ENCODE results near the gene NTN1. TPM values are rescaled to one million over a fixed set of nuclear protein-coding genes. Genes with fewer than 3 reads are reported as not detected.
A peak's percentile ranks its signal among the peaks of the same experiment; 100 is the strongest.

The NTN1 gene
- total and polyA plus RNA-seq, 2 experiments from 2014 or later = 0.16 to 0.60 TPM

DNA sequence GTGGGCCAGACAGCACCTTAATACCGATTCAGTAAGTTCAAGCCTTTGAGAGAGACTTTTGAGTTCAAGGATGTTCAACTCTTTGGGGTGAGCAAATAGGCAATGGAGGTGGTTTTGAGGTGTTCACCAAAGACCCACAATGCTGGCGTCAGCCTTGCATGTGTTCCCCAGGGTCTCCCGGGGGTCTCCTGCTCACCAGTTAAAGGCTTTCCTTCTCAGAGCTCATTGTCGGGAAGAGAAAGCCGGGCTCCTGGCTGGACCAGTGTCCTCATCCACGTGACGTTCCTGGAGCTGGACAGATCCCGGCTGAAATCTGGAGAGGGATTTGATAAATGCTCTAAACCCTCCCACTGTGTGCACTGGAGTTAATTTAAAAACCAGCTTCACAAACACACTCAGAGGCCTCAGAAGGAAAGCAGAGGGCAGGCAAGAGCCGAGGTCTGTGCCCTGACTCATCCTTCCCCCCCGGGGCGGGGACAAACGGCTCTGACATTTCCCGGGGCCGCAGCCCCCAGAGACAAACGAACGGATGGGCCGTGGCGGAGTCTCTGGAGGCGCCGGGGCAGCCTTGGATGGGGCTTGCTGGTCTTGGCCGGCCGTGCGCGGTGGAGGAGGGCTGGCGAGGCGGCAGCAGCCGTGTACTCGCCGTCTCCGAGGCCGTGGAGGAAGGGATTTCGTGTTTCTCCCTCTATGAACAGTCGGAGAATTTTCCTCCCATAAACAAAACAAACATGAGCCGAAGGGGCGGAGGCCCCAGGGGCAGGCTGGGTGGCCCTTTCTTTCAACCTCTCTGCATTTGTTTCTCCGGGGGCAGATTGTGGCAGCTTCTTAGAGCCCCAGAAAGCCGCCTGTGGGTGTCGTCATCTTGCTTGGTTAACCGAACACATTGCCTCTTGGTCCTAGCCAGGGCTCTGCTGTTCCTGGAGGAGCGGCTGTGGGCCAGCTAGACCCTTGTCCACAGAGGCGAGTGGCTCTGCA is 94.2 kb downstream of the NTN1 start:
- H3K9me3 ChIP-seq (ENCODE audit: low read depth) = no peaks in the 10 kb centered on the region
- peak; percentile 33 to 59 for DNase-seq (ENCODE audit: low read depth in 1 of 2, low spot score in 1 of 2)
- no peak overlapping the region for H3K4me3 ChIP-seq
- TF ChIP-seq, protein P1, sequence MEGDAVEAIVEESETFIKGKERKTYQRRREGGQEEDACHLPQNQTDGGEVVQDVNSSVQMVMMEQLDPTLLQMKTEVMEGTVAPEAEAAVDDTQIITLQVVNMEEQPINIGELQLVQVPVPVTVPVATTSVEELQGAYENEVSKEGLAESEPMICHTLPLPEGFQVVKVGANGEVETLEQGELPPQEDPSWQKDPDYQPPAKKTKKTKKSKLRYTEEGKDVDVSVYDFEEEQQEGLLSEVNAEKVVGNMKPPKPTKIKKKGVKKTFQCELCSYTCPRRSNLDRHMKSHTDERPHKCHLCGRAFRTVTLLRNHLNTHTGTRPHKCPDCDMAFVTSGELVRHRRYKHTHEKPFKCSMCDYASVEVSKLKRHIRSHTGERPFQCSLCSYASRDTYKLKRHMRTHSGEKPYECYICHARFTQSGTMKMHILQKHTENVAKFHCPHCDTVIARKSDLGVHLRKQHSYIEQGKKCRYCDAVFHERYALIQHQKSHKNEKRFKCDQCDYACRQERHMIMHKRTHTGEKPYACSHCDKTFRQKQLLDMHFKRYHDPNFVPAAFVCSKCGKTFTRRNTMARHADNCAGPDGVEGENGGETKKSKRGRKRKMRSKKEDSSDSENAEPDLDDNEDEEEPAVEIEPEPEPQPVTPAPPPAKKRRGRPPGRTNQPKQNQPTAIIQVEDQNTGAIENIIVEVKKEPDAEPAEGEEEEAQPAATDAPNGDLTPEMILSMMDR (IDR thresholded peaks at IDR 0.05; ENCODE audit: low read depth, low read length) = peak; percentile 26
- no peaks in the 10 kb centered on the region for H3K36me3 ChIP-seq
- peaks cover 51% of the 10 kb centered on the region for H3K27me3 ChIP-seq
- no peak overlapping the region for H3K27ac ChIP-seq
- H3K4me1 ChIP-seq (ENCODE audit: low read depth) = no peaks in the 10 kb centered on the region

DNA sequence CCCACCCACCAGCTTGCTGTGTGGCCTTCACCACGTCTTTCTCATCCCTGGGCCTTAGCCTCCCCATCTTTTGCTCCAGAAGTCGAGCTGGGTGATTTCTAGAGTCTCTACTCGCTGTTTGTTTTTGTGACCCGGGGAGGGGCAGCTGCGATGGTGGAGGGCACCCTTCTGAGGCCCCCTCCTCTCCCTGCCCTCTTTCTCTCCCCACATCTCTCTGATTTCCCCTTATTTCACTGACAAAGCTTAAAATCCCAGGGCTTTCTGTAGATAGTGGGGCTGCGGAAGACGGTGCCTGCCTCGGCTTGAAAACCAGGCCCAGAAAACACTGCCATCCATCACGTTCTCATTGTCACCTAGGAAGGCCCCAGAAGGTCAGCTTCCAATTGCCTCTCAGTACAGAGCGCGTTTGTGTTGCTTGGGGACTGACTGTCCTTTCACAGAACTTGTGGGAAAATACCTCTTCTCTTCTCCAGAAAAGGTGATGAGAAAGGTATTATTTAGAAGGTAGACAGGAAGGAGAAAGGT is 95.1 kb downstream of the NTN1 start:
- Histone ChIP-seq H3K9me3 (ENCODE audit: low read depth) (no peaks in the 10 kb centered on the region), H3K27ac (no peak overlapping the region), H3K4me1 (ENCODE audit: low read depth) (no peaks in the 10 kb centered on the region), H3K27me3 (peaks cover 55% of the 10 kb centered on the region), H3K36me3 (no peaks in the 10 kb centered on the region), H3K4me3 (no peak overlapping the region)
- DNase-seq (ENCODE audit: low read depth in 1 of 2, low spot score in 1 of 2) = no peak
- TF ChIP-seq, protein P1 (IDR thresholded peaks at IDR 0.05; ENCODE audit: low read depth, low read length) = no peak

DNA sequence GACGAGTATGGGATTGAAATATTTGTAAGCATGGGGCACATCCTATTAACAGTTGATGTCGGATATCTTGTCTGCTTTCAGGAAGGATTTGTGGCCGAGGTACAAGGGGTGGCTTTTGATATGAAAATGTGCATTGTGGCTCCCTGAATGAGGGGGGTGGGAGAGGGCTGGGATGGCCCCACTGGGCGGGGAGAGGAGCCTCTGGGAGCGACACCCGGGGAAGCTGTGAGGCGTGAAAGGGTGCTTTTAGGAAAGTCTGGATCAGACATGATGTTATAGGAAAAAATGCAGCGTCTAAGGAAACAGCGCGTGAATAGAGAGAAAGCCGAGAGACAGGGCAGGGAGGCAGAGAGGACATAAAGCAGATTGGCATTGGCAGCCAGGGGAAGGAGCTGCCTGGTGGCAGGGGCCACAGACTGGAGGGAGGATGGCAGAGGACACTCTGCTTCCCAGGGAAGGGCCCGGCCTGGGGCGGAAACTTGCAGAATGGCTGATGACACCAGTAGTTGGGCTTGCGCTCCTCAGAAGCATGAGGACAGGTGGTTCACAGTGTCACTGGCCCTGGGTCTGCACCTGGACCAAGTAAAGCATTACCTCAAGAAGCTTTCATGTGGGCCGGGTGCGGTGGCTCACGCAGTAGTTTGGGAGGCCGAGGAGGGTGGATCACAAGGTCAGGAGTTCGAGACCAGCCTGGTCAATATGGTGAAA is 95.7 kb downstream of the NTN1 start:
- Histone ChIP-seq H3K27ac (no peak overlapping the region), H3K9me3 (ENCODE audit: low read depth) (no peaks in the 10 kb centered on the region), H3K4me3 (no peak overlapping the region), H3K4me1 (ENCODE audit: low read depth) (no peaks in the 10 kb centered on the region), H3K36me3 (no peaks in the 10 kb centered on the region), H3K27me3 (peaks cover 53% of the 10 kb centered on the region)
- TF ChIP-seq, protein P1 (IDR thresholded peaks at IDR 0.05; ENCODE audit: low read depth, low read length) = no peak
- DNase-seq (ENCODE audit: low read depth in 1 of 2, low spot score in 1 of 2) = no peak

DNA sequence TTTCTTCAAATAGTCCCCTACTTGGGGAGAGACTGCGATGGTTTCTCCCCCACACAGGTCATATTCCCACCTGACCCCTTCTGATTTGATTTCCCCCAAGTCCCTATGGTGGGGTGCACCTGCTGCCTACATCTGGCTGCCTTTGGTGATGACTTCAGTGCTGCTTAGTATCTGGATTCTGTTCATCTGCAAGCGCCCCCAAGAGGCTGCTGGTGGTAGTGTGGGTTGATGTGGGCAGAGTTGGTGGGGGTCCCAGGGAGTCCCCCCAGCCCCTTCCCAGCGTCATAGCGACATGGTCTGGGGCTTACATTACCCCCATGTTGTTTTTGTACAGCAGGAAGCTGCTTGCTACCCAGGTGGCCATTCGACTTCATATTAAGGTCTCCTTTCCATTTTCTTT is 99.2 kb downstream of the NTN1 start:
- H3K4me3 ChIP-seq = no peak overlapping the region
- H3K36me3 ChIP-seq = no peaks in the 10 kb centered on the region
- DNase-seq (ENCODE audit: low read depth in 1 of 2, low spot score in 1 of 2) = no peak
- TF ChIP-seq, protein P1 (IDR thresholded peaks at IDR 0.05; ENCODE audit: low read depth, low read length) = peak; percentile 26
- peaks cover 67% of the 10 kb centered on the region for H3K27me3 ChIP-seq
- H3K4me1 ChIP-seq (ENCODE audit: low read depth) = no peaks in the 10 kb centered on the region
- H3K9me3 ChIP-seq (ENCODE audit: low read depth) = no peaks in the 10 kb centered on the region
- no peak overlapping the region for H3K27ac ChIP-seq

DNA sequence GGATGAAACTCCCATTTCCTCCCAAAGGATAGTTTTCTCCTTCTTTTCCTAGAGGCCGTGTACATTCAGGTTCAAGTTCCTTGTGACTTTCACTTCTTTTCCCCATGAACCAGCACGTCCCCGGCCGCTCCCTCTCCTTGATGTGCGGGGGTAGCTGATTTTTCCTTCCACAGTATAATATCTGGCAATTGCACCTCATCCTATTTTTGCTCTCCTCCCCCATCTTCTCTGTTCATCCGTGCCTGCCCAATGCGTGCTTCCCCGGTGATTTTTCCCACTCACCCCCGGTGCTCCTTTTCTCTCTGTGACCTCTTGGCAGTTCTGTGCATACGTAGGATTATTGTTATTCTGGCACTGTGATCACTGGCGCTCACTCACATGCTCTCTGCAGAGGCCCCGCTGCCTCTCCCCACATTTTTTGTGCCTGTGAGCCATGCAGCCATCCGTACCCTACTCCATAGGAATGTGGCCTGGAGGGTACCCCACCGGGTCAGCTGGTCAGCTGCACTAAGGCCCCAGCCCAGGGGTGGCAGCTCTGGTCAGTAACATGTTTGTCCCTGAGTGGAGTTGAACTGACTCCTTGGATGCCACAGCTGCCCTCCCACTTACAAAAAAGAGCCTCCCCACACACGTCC is 100.0 kb downstream of the NTN1 start:
- Histone ChIP-seq H3K27ac (no peak overlapping the region), H3K36me3 (no peaks in the 10 kb centered on the region), H3K4me3 (no peak overlapping the region), H3K4me1 (ENCODE audit: low read depth) (no peaks in the 10 kb centered on the region), H3K27me3 (peaks cover 59% of the 10 kb centered on the region), H3K9me3 (ENCODE audit: low read depth) (no peaks in the 10 kb centered on the region)
- TF ChIP-seq, protein P1 (IDR thresholded peaks at IDR 0.05; ENCODE audit: low read depth, low read length) = no peak
- DNase-seq (ENCODE audit: low read depth in 1 of 2, low spot score in 1 of 2) = no peak

Measured in cardiac muscle cell (in vitro differentiated cells and primary cell).